HS-5 (cell line): ENCODE results near the gene EXD2.
"Not testable (repeated sequence)": the region's sequence is repeated elsewhere in the genome, so short reads cannot be mapped to it uniquely, and the experiment has no call there.

ENCODE experiments used
- DNase-seq: peaks from one replicate; pipeline ENCODE4 v3.0.0-alpha.2; 2012; ENCODE audit warnings: low read depth

EXD2 gene

DNA sequence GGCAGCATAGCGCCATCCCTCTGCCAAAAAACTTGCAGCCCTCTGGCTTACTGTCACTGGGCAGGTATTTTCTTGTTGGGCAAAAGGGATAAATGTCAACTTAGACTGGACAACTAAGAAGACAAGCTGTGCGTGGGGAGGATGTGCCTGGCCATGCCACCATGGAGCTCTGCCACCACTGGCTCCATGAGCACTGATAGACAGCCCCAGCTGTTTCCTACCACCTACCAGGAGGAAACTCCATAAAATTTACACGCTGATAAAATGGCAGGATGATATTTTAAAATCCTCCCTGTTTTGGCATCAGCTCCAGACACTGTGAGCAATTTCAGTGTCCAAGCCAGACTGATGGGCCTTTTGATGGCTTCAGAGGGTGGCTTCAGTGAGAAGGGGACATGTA is 61.6 kb downstream of the EXD2 start:
- DNase-seq, result no peak

DNA sequence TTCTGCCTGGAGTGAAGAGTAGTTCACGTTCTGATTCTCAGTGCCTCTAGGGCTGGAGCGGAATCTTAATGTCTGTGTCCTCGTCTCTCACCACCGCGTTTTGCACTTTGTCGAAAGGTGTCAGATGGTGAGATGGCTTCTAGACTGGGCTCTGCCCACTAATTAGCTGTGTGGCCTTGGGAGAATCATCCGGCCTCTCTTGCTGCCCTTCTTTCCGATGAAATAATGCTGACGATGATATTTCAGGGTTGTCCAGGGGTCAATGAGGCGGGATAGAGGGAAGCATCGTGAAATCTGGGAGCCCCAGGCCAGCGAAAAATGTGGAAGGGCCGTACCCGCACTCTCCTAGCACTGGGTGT is 67.8 kb downstream of the EXD2 start:
- DNase-seq, result no peak

GRCh38 chr14:69259527-69260189 is 68.4 kb downstream of the EXD2 start, which contains the start of gene GALNT16:
GALNT16 (plus strand) TSS chr14:69260158; CDS start chr14:69260291, 133 bp downstream.
- no peak for DNase-seq

DNA sequence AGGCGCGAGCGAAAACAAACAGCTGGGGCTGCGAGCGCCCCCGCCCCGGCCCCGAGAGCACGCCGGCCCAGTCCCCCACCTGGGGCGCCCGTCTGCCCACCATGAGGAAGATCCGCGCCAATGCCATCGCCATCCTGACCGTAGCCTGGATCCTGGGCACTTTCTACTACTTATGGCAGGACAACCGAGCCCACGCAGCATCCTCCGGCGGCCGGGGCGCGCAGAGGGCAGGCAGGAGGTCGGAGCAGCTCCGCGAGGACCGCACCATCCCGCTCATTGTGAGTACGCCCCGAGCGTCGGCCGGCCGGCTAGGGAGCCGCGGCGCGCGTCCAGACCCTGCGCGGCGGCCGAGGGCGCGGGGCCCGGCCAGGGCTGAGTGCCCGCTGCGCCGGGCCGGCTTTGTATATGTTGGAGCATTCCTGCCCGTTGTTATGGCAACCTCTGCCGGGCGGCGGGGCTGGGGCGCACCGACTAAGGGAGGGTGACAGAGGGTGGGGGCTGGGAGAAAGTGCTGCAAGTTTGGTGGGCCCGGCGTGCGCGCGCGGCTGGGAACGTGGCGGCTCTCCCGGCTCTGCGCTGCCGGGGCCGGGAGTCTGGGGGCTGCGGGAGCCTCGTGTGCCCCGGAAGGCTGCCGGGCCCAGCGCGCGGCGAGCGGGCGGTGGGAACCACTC is 69.0 kb downstream of the EXD2 start:
- no peak for DNase-seq

DNA sequence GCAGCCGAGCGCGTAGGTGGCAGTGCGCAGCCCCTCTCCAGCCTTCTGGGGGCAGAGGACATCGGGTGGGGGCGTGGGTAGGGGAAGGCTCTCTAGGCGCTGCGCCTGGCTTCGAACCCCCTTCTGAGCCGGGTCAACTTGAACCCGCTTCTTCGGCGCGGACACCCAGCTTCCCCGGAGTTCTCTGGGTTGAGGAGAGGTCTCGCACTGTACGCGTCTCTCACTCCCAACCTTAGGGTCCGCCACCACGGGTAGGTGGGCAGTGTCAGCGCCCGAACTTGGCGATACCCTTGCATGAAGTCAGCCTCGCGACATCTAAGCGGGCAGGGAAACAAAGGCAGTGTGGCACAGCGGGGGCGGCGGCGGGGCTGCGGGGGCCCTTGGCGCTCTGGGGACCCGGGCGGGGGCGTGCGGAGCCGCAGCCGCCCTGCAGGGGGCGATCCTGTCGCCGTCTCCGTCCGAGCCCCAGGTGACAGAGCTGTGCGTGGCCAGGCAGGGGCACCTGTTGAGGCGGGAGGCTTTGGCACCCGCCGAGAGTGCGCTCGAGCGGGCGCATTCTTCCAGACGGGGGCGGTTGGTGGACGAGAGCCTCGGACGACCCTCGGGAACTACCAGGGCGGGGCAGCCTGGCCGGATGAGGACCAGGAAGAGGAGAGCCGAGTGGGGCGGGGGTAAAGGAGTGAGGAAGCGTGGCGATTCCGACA is 69.7 kb downstream of the EXD2 start:
- DNase-seq, result no peak

DNA sequence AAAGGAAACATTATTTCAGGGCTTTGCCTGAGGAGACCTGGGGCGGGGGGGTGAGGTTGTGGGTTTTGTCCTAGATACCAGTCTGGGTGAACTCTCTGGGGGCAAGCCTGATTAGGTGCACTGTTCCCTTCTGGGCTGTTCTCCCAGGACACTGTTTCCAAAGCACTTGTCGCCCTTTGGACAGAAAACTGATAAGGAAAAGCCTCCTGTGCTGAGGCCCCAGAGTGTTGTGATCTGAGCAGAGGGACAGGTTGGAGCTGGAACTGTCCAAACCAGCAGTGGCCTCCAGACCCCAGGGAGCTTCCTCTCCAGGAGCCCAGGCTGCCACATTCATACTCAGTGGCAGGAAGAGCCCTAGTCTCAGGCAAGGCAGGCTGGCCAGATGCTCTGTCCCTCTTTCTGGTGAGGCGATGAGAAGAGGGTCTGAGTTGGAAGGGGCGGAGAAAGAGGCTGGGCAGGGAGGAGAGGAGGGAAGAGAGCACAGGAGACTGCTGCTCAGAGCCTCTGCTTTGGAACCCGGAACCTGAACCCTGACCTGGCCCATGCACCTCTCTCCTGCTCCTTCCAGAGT is 70.5 kb downstream of the EXD2 start:
- DNase-seq, result no peak

DNA sequence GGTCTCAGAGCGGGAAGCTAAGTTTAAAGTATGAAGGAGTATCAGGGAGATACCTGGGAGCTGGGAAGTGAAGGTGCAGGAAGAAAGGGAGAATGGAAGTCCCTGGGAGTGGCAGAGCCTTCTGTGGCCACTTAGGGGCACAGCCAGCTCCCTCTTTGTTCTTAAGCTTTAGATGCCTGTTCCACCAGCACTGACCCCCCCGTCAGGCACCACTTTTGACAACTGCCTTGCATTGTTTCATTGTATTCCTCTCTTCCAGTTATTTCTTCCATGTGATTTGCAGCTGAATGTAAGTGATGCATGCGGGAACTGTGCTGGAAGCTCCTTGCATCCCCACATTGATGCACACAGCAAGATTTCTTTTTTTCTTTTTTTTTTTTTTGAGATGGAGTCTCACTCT is 71.2 kb downstream of the EXD2 start:
- DNase-seq, result no peak

GRCh38 chr14:69263364-69263763 is 72.1 kb downstream of the EXD2 start:
- DNase-seq, result peak; percentile 94

- DNase-seq, result no peak
Measured at GRCh38 chr14:69263771-69264170, 72.5 kb downstream of the EXD2 start.

GRCh38 chr14:69266572-69267345 is 75.5 kb downstream of the EXD2 start:
- DNase-seq, result no peak

GRCh38 chr14:69267492-69267891 is 76.2 kb downstream of the EXD2 start:
- no peak for DNase-seq

GRCh38 chr14:69268223-69268622 is 76.9 kb downstream of the EXD2 start:
- DNase-seq, result no peak

DNA sequence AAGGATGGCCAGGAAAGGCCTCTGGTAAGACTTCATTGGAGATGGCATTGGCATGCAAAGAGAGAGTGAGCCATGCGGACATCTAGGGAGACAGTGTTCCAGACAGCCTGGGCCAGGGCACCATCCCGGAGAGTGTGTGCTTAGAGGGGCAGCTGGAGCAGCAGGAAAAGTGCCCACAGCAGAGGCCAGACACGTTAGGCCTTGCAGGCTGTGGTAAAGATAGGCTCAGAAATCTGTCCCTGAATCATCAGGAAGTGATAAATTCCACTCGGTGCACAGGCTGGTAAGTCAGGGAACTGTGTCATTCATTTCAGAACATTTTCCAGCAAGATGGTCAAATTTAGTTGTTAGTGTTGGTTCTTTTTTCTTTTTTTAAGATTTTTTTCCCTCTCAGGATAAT is 77.5 kb downstream of the EXD2 start:
- DNase-seq, result peak; percentile 43

DNA sequence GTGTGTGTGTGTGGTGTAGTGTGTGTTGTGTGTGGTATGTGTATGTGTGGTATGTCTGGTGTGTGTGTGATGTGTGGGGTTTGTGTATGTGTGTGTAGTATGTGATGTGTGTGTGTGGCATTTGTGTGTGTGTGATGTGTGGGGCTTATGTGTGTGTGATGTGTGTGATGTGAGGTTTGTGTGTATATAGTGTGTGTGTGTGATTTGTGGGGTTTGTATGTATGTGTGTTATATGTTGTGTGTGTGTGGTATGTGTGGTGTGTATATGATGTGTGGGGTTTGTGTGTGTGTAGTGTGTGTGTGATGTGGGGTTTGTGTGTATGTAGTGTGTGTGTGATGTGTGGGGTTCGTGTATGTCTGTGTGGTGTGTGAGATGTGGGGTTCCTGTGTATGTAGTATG is 78.1 kb downstream of the EXD2 start:
- no peak for DNase-seq

GRCh38 chr14:69270097-69270496 is 78.8 kb downstream of the EXD2 start:
- DNase-seq, result no peak

DNA sequence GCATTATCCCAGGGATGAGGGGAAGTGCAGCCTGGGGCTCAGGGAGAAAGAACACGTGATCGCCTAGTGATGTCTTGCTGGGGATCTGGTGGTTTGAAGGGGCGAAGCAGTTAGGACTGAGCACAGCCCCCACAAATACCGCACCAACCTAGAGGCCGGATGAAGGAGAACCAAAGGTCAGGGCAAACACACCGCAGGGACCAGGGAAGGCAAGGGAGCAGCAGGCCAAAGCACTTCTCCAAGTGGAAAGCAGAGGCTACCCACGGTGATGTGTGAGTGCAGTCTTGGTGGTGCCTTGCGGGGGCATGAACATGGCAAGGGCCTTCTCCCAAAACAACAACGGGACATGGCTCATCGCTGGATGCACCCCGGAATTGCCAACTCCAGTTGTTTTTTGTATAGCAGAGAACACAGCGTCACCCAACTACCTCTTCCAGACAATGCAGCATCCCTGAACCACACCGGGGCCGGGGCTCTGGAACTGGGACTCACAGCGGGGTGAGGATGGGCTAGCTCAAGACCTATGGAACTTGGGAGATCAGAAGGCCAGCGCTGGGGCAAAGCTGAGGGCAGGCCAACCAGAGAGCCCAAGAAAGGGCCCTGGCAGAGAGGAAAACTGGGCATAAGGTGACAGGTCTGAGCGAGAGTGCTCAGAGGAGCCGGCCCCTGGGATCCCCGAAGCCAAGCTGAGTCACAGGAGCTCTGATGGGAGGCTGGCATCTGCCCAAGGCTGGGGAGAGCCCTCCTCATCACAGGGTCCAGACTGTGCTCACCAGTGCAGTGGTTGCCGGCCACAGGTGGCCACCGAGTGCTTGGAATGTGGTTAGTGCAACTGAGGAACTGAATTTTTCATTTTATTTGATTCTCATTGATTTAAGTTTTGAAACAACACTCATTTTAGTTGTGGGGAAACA is 79.8 kb downstream of the EXD2 start:
- DNase-seq, result no peak

DNA sequence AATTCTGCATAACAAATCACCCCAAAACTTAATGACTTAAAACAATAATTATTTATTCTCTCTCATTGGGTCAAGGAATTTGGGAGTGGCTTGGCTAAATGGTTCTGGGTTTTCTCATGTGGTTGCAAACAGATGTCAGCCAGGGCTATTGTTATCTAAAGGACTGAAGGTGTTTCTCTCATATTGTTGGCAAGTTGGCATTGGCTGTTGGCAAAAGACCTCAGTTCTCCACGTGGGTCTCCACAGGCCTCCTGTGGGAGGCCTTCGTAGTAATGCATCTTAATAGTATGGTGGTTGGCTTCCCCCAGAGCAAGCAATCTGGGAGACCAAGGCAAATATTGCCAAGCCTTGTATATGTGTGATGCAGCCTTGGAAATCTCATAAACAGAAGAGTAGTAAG is 83.0 kb downstream of the EXD2 start:
- no peak for DNase-seq

GRCh38 chr14:69275331-69275730 is 84.0 kb downstream of the EXD2 start:
- no peak for DNase-seq

GRCh38 chr14:69277356-69277755 is 86.1 kb downstream of the EXD2 start:
- DNase-seq, result not testable (repeated sequence)

- no peak for DNase-seq
Measured at GRCh38 chr14:69280746-69281291, 89.5 kb downstream of the EXD2 start.
